ENCODE data around the gene HNRNPL. TPM values are rescaled to one million over a fixed set of nuclear protein-coding genes. Genes with fewer than 3 reads are reported as not detected.
A peak's percentile ranks its signal among the peaks of the same experiment; 100 is the strongest.
"Not testable (repeated sequence)": the region's sequence is repeated elsewhere in the genome, so short reads cannot be mapped to it uniquely, and the experiment has no call there.

Gene HNRNPL
- total and polyA plus RNA-seq, 10 of the 15 experiments (the other 5 are each of a cell fraction or from before 2014, with no cell fraction given), result 32.5 to 512 (median 306) TPM

DNA sequence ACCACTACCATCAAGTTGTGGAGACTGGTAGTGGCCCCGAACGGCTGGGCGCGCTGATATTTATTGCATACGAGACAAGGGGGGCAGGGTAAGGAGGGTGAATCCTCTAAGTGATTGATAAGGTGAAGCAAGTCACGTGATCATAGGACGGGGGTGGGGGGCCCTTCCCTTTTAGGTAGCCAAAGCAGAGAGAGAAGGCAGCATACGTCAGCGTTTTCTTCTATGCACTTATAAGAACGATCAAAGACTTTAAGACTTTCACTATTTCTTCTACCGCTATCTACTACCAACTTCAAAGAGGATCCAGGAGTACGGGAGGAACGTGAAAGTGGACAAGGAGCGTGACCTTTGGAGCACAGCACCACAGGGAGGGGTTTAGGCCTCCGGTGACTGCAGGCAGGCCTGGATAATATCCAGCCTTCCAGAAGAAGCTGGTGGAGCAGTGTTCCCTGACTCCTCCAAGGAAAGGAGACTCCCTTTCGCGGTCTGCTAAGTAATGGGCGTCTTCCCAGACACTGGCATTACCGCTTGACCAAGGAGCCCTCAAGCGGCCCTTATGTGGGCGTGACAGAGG lies 9.9 kb upstream of the HNRNPL start:
- H3K9ac ChIP-seq (ENCODE audit: control insufficient read depth, insufficient read depth, low read length); SMC1A ChIA-PET (ENCODE audit: uncharacterized antibody, unreplicated experiment); H3K4me3 ChIP-seq; DNase-seq (ENCODE audit: low read depth, low spot score); H3K27ac ChIP-seq (ENCODE audit: control insufficient read depth, insufficient read depth); ATAC-seq; in situ Hi-C loops (cut with MboI); H3K36me3 ChIP-seq (ENCODE audit: control insufficient read depth in 2 of 2, insufficient read depth in 2 of 2, low read length in 1 of 2); FAIRE-seq; H3K9me3 ChIP-seq (replicated peaks; ENCODE audit: control insufficient read depth, insufficient read depth, low read length); BruUV-seq (replicated peaks); H4K20me1 ChIP-seq (ENCODE audit: control insufficient read depth, insufficient read depth); H3K4me2 ChIP-seq (ENCODE audit: control insufficient read depth, insufficient read depth); H2AFZ ChIP-seq (ENCODE audit: control insufficient read depth, low read depth, low read length); H3K79me2 ChIP-seq (ENCODE audit: control insufficient read depth, insufficient read depth, low read length); intact Hi-C loops (cut with micrococcal nuclease; ENCODE audit: unreplicated experiment); H3K27me3 ChIP-seq (replicated peaks in 1 of 2; ENCODE audit: control insufficient read depth in 2 of 2, insufficient read depth in 2 of 2, low read length in 1 of 2): not testable (repeated sequence)
- POLR2A ChIA-PET, result interaction anchor here (1.0 to 1.2 kb wide), 2 partner anchors 18 to 27 kb away, joined by 3 to 6 read pairs; partner anchors contain the start of genes ECH1 and RINL
- WGBS (ENCODE audit: insufficient coverage, insufficient replicate concordance, low lambda C conversion rate, missing lambda C conversion rate), result 92% methylated on average over 21 of the region's 21 CpGs
- CTCF ChIA-PET, result interaction anchor here (1.6 kb wide), 1 partner anchor 9 kb away, joined by 9 read pairs; no protein-coding TSS in a partner anchor
- peaks cover 35% of the 10 kb centered on the region for H3K4me1 ChIP-seq (ENCODE audit: control insufficient read depth, insufficient read depth, low read length)
- 0 out of 4 replicates have a peak, but pooled peaks of 1 of the 2 experiments have one; percentile 12 for TF ChIP-seq BHLHE40 (IDR thresholded peaks at IDR 0.05; ENCODE audit: borderline replicate concordance in 1 of 2, low read depth in 2 of 2, low read length in 1 of 2)
- TF ChIP-seq RAD51 (IDR thresholded peaks at IDR 0.05), result 0 out of 2 replicates have a peak, but pooled peaks have one; percentile 38
- RAD21 ChIA-PET (ENCODE audit: unreplicated experiment), result interaction anchor here (1.2 to 2.3 kb wide), 2 partner anchors 8 to 10 kb away, joined by 3 to 13 read pairs; no protein-coding TSS in a partner anchor

DNA sequence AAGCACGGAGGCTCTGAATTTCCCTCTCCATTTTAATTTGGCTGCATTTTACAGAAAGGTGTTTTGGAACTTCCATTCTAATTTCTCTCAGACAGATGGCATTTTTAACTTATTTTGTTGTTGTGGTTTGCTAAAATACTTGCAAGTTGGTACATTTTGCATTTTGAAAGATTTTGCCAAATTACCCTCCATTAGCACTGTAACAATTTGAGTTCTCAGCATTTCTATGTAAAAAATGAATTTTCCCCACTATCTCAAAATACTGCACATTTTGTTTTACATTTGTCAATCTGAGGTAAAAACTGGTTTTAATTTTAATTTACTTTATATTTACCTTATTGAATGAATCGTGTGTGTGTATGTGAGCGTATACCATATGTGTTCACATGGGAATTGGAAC lies 7.0 kb upstream of the HNRNPL start:
- Histone ChIP-seq H3K27me3 (replicated peaks in 1 of 2; ENCODE audit: control insufficient read depth in 2 of 2, insufficient read depth in 2 of 2, low read length in 1 of 2) (no peaks in the 10 kb centered on the region), H3K27ac (ENCODE audit: control insufficient read depth, insufficient read depth) (no peak overlapping the region), H3K4me2 (ENCODE audit: control insufficient read depth, insufficient read depth) (peak overlapping the region; percentile 55; the same call in 1 of the 2 replicates), H2AFZ (ENCODE audit: control insufficient read depth, low read depth, low read length) (no peak overlapping the region), H3K4me1 (ENCODE audit: control insufficient read depth, insufficient read depth, low read length) (peaks cover 25% of the 10 kb centered on the region), H4K20me1 (ENCODE audit: control insufficient read depth, insufficient read depth) (no peaks in the 10 kb centered on the region), H3K79me2 (ENCODE audit: control insufficient read depth, insufficient read depth, low read length) (peaks cover 3% of the 10 kb centered on the region), H3K4me3 (no peak overlapping the region), H3K9me3 (replicated peaks; ENCODE audit: control insufficient read depth, insufficient read depth, low read length) (no peaks in the 10 kb centered on the region), H3K36me3 (ENCODE audit: control insufficient read depth in 2 of 2, insufficient read depth in 2 of 2, low read length in 1 of 2) (no peaks in the 10 kb centered on the region), H3K9ac (ENCODE audit: control insufficient read depth, insufficient read depth, low read length) (no peak overlapping the region)
- ChIA-PET POLR2A (interaction anchor here (0.7 to 2.2 kb wide), 8 partner anchors 8 to 482 kb away, joined by 3 to 15 read pairs (median 6); partner anchors contain the start of genes ACTN4, PSMD8 and RINL), CTCF (interaction anchor here (1.4 to 2.2 kb wide), 3 partner anchors 9 to 12 kb away, joined by 4 to 17 read pairs (median 5); no protein-coding TSS in a partner anchor), RAD21 (ENCODE audit: unreplicated experiment) (interaction anchor here (1.1 to 2.2 kb wide), 4 partner anchors 8 to 222 kb away, joined by 3 to 22 read pairs (median 12); no protein-coding TSS in a partner anchor), SMC1A (ENCODE audit: uncharacterized antibody, unreplicated experiment) (interaction anchor here (1.3 to 3.2 kb wide), 2 partner anchors 11 to 17 kb away, joined by 3 to 39 read pairs; no protein-coding TSS in a partner anchor)
- BruUV-seq (replicated peaks), result no TSS peak
- DNase-seq (ENCODE audit: low read depth, low spot score) (no peak), ATAC-seq (no peak), FAIRE-seq (no peak)
- in situ Hi-C loops (cut with MboI), result no loop called here
- WGBS (ENCODE audit: insufficient coverage, insufficient replicate concordance, low lambda C conversion rate, missing lambda C conversion rate), result 2% methylated on average over 3 of the region's 3 CpGs
- TF ChIP-seq RCOR1 (conservative IDR thresholded peaks at IDR 0.05; ENCODE audit: low read depth, low read length), result no peak
- TF ChIP-seq BHLHE40 (IDR thresholded peaks at IDR 0.05; ENCODE audit: borderline replicate concordance in 1 of 2, low read depth in 2 of 2, low read length in 1 of 2), result no peak
- TF ChIP-seq, protein P1, sequence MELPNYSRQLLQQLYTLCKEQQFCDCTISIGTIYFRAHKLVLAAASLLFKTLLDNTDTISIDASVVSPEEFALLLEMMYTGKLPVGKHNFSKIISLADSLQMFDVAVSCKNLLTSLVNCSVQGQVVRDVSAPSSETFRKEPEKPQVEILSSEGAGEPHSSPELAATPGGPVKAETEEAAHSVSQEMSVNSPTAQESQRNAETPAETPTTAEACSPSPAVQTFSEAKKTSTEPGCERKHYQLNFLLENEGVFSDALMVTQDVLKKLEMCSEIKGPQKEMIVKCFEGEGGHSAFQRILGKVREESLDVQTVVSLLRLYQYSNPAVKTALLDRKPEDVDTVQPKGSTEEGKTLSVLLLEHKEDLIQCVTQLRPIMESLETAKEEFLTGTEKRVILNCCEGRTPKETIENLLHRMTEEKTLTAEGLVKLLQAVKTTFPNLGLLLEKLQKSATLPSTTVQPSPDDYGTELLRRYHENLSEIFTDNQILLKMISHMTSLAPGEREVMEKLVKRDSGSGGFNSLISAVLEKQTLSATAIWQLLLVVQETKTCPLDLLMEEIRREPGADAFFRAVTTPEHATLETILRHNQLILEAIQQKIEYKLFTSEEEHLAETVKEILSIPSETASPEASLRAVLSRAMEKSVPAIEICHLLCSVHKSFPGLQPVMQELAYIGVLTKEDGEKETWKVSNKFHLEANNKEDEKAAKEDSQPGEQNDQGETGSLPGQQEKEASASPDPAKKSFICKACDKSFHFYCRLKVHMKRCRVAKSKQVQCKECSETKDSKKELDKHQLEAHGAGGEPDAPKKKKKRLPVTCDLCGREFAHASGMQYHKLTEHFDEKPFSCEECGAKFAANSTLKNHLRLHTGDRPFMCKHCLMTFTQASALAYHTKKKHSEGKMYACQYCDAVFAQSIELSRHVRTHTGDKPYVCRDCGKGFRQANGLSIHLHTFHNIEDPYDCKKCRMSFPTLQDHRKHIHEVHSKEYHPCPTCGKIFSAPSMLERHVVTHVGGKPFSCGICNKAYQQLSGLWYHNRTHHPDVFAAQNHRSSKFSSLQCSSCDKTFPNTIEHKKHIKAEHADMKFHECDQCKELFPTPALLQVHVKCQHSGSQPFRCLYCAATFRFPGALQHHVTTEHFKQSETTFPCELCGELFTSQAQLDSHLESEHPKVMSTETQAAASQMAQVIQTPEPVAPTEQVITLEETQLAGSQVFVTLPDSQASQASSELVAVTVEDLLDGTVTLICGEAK (IDR thresholded peaks at IDR 0.05; ENCODE audit: borderline replicate concordance), result no peak
- TF ChIP-seq NFXL1 (IDR thresholded peaks at IDR 0.05; ENCODE audit: borderline replicate concordance), result no peak
- no peak for TF ChIP-seq RELA (IDR thresholded peaks at IDR 0.05; ENCODE audit: borderline replicate concordance, partially characterized antibody)
- TF ChIP-seq KDM1A (IDR thresholded peaks at IDR 0.05; ENCODE audit: borderline replicate concordance), result no peak
- no peak for TF ChIP-seq TBL1XR1 (IDR thresholded peaks at IDR 0.05; ENCODE audit: low read depth, low read length)
- TF ChIP-seq SMC3 (IDR thresholded peaks at IDR 0.05; ENCODE audit: borderline replicate concordance, low read length), result no peak
- TF ChIP-seq TARDBP (IDR thresholded peaks at IDR 0.05; ENCODE audit: borderline replicate concordance), result no peak
- intact Hi-C loops (cut with micrococcal nuclease; ENCODE audit: unreplicated experiment), result no loop called here
